WTC11 (cell line): Measurements from ENCODE around the gene GPR83. TPM values are rescaled to one million over a fixed set of nuclear protein-coding genes. Genes with fewer than 3 reads are reported as not detected.

Experiments
- ATAC-seq: fragments of 200-7000 bp; cut with Tn5 transposase; 2 replicates; pipeline ENCODE4 v1.10.0; 2021; ENCODE audit warnings: mild to moderate bottlenecking, moderate library complexity
- CTCF ChIA-PET: fragments of 300-600 bp; sonication (Branson Sonifier 250); formaldehyde crosslinking; loops from one replicate; lab custom pipeline; 2021; ENCODE audit warnings: antibody characterized with exemption; lab: Charles Lee
- POLR2A ChIA-PET: fragments of 350-600 bp; sonication (Branson Sonifier 250); formaldehyde crosslinking; loops from one replicate; lab custom pipeline; 2021; ENCODE audit warnings: antibody characterized with exemption; lab: Charles Lee
- DNase-seq: peaks from one replicate; pipeline ENCODE4 v3.0.0; 2021; ENCODE audit warnings: low spot score
- H3K27ac Mint-ChIP-seq: 2 replicates; pipeline ENCODE4 v1.8.0; 2021; ENCODE audit warnings: mixed read lengths
- H3K27me3 Mint-ChIP-seq: 2 replicates; pipeline ENCODE4 v1.8.0; 2021; ENCODE audit warnings: low read depth, mild to moderate bottlenecking, moderate library complexity, mixed read lengths
- H3K36me3 Mint-ChIP-seq: 2 replicates; pipeline ENCODE4 v1.8.0; 2021; ENCODE audit warnings: mixed read lengths
- H3K4me1 Mint-ChIP-seq: 2 replicates; pipeline ENCODE4 v1.8.0; 2022; ENCODE audit warnings: mixed read lengths
- H3K4me3 Mint-ChIP-seq: 2 replicates; pipeline ENCODE4 v1.8.0; 2021; ENCODE audit warnings: mild to moderate bottlenecking, moderate library complexity, mixed read lengths
- H3K9me3 Mint-ChIP-seq: 2 replicates; pipeline ENCODE4 v1.8.0; 2021; ENCODE audit warnings: mixed read lengths
- KAT7 ChIP-seq: sonication (generic); formaldehyde crosslinking; IDR thresholded peaks from 2 replicates; pipeline ENCODE4 v1.8.1; 2023; ENCODE audit warnings: missing genetic modification reagents, mild to moderate bottlenecking, borderline replicate concordance
- NFYB ChIP-seq: sonication (generic); formaldehyde crosslinking; conservative IDR thresholded peaks from 2 replicates; pipeline ENCODE4 v1.8.0; 2022; ENCODE audit warnings: low read depth, missing genetic modification reagents
- OVOL2 ChIP-seq: fragments of 250-450 bp; sonication (Bioruptor Pico); IDR thresholded peaks from 2 replicates; pipeline ENCODE4 v1.9.0; 2021; ENCODE audit warnings: mild to moderate bottlenecking, borderline replicate concordance
- SOX15 ChIP-seq: fragments of 250-450 bp; sonication (Bioruptor Pico); IDR thresholded peaks from 2 replicates; pipeline ENCODE4 v1.9.0; 2021; ENCODE audit warnings: mild to moderate bottlenecking
- TEAD4 ChIP-seq: sonication (generic); formaldehyde crosslinking; IDR thresholded peaks from 2 replicates; pipeline ENCODE4 v1.8.0; 2022; ENCODE audit warnings: mild to moderate bottlenecking, missing genetic modification reagents
- ZNF416 ChIP-seq: fragments of 250-450 bp; sonication (Bioruptor Pico); IDR thresholded peaks from 2 replicates; pipeline ENCODE4 v1.9.0; 2021; ENCODE audit warnings: mild to moderate bottlenecking, inconsistent platforms
- total RNA-seq: library from RNA; stranded (reverse); gene quantifications from 3 replicates; pipeline ENCODE4 v1.2.3, GENCODE V29; 2021
- TF ChIP-seq, protein P1 (sequence below): sonication (generic); formaldehyde crosslinking; IDR thresholded peaks from 2 replicates; pipeline ENCODE4 v1.8.1; 2022; ENCODE audit warnings: mild to moderate bottlenecking, moderate library complexity, missing genetic modification reagents
- TF ChIP-seq, protein P2 (sequence below): sonication (generic); formaldehyde crosslinking; IDR thresholded peaks from 2 replicates; pipeline ENCODE4 v1.8.1; 2022; ENCODE audit warnings: missing genetic modification reagents, borderline replicate concordance
- TF ChIP-seq, protein P3 (sequence below): fragments of 250-450 bp; sonication (Bioruptor Pico); IDR thresholded peaks from 2 replicates; pipeline ENCODE4 v1.9.0; 2021; ENCODE audit warnings: mild to moderate bottlenecking
- TF ChIP-seq, protein P4 (sequence below): sonication (generic); formaldehyde crosslinking; IDR thresholded peaks from 2 replicates; pipeline ENCODE4 v1.8.0; 2022; ENCODE audit warnings: mild to moderate bottlenecking, missing genetic modification reagents
- TF ChIP-seq, protein P5 (sequence below): sonication (generic); formaldehyde crosslinking; conservative IDR thresholded peaks from 2 replicates; pipeline ENCODE4 v1.8.1; 2022; ENCODE audit warnings: mild to moderate bottlenecking, missing genetic modification reagents
- TF ChIP-seq, protein P6 (sequence below): sonication (generic); formaldehyde crosslinking; IDR thresholded peaks from 2 replicates; pipeline ENCODE4 v1.8.0; 2023; ENCODE audit warnings: missing genetic modification reagents
- TF ChIP-seq, protein P7 (sequence below): sonication (generic); formaldehyde crosslinking; IDR thresholded peaks from 2 replicates; pipeline ENCODE4 v1.8.1; 2023; ENCODE audit warnings: mild to moderate bottlenecking, missing genetic modification reagents, moderate library complexity
- TF ChIP-seq, protein P8 (sequence below): sonication (generic); formaldehyde crosslinking; IDR thresholded peaks from 2 replicates; pipeline ENCODE4 v1.8.0; 2022; ENCODE audit warnings: missing genetic modification reagents

GPR83 gene
- total RNA-seq, 1 experiment from 2014 or later, result 0.42 TPM

DNA sequence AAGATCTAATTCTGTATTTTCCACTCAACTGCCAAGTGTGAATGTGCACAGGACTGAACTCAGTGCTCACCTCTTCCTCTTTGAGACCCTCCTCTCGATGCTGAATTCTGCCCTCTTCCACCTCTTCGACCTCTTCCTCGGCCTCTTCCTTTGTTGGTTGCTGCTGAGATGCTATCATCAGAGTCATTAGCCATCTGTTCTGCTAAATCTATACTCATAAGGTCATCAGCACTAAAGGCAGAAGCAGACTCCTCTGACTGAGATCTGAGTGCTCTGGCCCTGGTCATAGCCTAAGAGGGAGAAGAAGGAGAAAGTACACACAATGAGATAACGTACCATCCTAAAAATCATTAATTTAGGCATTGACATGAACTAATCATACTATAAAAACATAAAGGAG lies 45.9 kb upstream of the GPR83 start:
- Mint-ChIP-seq H3K27ac (no peak overlapping the region), H3K4me1 (no peaks in the 10 kb centered on the region), H3K27me3 (no peaks in the 10 kb centered on the region), H3K36me3 (peaks cover 19% of the 10 kb centered on the region), H3K4me3 (no peak overlapping the region), H3K9me3 (no peaks in the 10 kb centered on the region)
- TF ChIP-seq, protein P1, sequence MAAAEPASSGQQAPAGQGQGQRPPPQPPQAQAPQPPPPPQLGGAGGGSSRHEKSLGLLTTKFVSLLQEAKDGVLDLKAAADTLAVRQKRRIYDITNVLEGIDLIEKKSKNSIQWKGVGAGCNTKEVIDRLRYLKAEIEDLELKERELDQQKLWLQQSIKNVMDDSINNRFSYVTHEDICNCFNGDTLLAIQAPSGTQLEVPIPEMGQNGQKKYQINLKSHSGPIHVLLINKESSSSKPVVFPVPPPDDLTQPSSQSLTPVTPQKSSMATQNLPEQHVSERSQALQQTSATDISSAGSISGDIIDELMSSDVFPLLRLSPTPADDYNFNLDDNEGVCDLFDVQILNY (CRISPR knock-in tag), result no peak
- TF ChIP-seq, protein P2, sequence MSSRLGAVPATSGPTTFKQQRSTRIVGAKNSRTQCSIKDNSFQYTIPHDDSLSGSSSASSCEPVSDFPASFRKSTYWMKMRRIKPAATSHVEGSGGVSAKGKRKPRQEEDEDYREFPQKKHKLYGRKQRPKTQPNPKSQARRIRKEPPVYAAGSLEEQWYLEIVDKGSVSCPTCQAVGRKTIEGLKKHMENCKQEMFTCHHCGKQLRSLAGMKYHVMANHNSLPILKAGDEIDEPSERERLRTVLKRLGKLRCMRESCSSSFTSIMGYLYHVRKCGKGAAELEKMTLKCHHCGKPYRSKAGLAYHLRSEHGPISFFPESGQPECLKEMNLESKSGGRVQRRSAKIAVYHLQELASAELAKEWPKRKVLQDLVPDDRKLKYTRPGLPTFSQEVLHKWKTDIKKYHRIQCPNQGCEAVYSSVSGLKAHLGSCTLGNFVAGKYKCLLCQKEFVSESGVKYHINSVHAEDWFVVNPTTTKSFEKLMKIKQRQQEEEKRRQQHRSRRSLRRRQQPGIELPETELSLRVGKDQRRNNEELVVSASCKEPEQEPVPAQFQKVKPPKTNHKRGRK (CRISPR knock-in tag), result no peak
- TF ChIP-seq, protein P3, sequence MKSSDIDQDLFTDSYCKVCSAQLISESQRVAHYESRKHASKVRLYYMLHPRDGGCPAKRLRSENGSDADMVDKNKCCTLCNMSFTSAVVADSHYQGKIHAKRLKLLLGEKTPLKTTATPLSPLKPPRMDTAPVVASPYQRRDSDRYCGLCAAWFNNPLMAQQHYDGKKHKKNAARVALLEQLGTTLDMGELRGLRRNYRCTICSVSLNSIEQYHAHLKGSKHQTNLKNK (CRISPR knock-in tag), result no peak
- TF ChIP-seq, protein P4, sequence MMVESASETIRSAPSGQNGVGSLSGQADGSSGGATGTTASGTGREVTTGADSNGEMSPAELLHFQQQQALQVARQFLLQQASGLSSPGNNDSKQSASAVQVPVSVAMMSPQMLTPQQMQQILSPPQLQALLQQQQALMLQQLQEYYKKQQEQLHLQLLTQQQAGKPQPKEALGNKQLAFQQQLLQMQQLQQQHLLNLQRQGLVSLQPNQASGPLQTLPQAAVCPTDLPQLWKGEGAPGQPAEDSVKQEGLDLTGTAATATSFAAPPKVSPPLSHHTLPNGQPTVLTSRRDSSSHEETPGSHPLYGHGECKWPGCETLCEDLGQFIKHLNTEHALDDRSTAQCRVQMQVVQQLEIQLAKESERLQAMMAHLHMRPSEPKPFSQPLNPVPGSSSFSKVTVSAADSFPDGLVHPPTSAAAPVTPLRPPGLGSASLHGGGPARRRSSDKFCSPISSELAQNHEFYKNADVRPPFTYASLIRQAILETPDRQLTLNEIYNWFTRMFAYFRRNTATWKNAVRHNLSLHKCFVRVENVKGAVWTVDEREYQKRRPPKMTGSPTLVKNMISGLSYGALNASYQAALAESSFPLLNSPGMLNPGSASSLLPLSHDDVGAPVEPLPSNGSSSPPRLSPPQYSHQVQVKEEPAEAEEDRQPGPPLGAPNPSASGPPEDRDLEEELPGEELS (CRISPR knock-in tag), result no peak
- no peak for TF ChIP-seq SOX15 (CRISPR knock-in tag)
- TF ChIP-seq NFYB (CRISPR knock-in tag), result no peak
- no peak for TF ChIP-seq KAT7 (CRISPR knock-in tag)
- TF ChIP-seq, protein P5, sequence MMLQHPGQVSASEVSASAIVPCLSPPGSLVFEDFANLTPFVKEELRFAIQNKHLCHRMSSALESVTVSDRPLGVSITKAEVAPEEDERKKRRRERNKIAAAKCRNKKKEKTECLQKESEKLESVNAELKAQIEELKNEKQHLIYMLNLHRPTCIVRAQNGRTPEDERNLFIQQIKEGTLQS (CRISPR knock-in tag), result no peak
- TF ChIP-seq, protein P6, sequence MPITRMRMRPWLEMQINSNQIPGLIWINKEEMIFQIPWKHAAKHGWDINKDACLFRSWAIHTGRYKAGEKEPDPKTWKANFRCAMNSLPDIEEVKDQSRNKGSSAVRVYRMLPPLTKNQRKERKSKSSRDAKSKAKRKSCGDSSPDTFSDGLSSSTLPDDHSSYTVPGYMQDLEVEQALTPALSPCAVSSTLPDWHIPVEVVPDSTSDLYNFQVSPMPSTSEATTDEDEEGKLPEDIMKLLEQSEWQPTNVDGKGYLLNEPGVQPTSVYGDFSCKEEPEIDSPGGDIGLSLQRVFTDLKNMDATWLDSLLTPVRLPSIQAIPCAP (CRISPR knock-in tag), result no peak
- ATAC-seq (no peak), DNase-seq (no peak)
- ChIA-PET POLR2A (no interaction called here), CTCF (no interaction called here)

DNA sequence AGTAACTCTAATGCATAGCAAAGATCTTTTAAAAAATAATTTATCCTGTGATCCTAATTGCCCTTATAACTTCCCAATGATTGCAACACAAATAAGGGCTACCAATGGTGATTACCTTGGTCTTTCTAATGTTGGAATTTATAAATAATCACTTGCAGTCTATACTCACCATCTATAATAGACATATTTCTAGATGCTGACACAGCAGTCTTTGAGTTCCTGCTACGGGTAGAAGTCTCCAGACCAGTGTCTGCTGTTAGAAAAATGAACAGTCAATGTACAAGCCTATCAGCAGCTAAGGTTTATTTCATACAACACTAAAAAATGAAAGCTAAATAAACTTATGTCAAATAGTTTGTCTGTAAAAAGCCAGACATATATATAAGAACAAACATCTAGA lies 44.4 kb upstream of the GPR83 start:
- DNase-seq (no peak), ATAC-seq (no peak)
- H3K27ac Mint-ChIP-seq, result no peak overlapping the region
- no peaks in the 10 kb centered on the region for H3K27me3 Mint-ChIP-seq
- ChIA-PET CTCF (interaction anchor here (1.0 kb wide), 1 partner anchor 28 kb away, joined by 3 read pairs; no protein-coding TSS in a partner anchor), POLR2A (no interaction called here)
- TF ChIP-seq, protein P4 (CRISPR knock-in tag), result no peak
- no peaks in the 10 kb centered on the region for H3K9me3 Mint-ChIP-seq
- H3K4me1 Mint-ChIP-seq, result peaks cover 6% of the 10 kb centered on the region; the same call in 1 of the 2 replicates
- H3K36me3 Mint-ChIP-seq, result peaks cover 19% of the 10 kb centered on the region
- no peak overlapping the region for H3K4me3 Mint-ChIP-seq

DNA sequence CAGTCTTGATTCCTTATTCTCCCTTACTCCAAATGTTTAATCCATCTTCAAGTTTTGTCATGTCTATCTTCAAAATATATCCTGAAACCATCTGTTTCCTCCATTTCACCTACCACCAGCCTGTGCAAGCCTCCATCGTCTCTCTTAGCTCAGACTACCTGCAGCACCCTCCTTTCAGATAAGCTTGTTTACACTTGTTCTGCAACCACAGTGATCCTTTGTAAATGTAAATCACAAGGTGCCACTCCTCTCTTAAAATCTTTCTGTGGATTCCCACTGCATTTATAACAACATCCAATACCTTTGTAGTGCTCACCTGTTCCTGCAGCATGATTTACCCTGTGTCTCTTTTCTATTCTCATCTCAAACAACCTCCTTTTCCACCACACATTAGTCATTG lies 31.8 kb upstream of the GPR83 start:
- no peaks in the 10 kb centered on the region for H3K27me3 Mint-ChIP-seq
- ChIA-PET POLR2A (no interaction called here), CTCF (interaction anchor here (1.0 to 1.5 kb wide), 2 partner anchors 15 to 538 kb away, joined by 4 read pairs; no protein-coding TSS in a partner anchor)
- H3K9me3 Mint-ChIP-seq, result 0 out of 2 replicates have a peak, but pooled peaks cover 4% of the 10 kb centered on the region
- DNase-seq (no peak), ATAC-seq (peak; percentile 82)
- peaks cover 25% of the 10 kb centered on the region for H3K4me1 Mint-ChIP-seq
- H3K4me3 Mint-ChIP-seq, result no peak overlapping the region
- H3K27ac Mint-ChIP-seq, result peak overlapping the region; percentile 81
- H3K36me3 Mint-ChIP-seq, result peaks cover 30% of the 10 kb centered on the region
- TF ChIP-seq, protein P2 (CRISPR knock-in tag), result no peak
- TF ChIP-seq, protein P7, sequence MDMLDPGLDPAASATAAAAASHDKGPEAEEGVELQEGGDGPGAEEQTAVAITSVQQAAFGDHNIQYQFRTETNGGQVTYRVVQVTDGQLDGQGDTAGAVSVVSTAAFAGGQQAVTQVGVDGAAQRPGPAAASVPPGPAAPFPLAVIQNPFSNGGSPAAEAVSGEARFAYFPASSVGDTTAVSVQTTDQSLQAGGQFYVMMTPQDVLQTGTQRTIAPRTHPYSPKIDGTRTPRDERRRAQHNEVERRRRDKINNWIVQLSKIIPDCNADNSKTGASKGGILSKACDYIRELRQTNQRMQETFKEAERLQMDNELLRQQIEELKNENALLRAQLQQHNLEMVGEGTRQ (CRISPR knock-in tag), result no peak
- no peak for TF ChIP-seq ZNF416 (CRISPR knock-in tag)
- TF ChIP-seq TEAD4, result no peak
- TF ChIP-seq, protein P8, sequence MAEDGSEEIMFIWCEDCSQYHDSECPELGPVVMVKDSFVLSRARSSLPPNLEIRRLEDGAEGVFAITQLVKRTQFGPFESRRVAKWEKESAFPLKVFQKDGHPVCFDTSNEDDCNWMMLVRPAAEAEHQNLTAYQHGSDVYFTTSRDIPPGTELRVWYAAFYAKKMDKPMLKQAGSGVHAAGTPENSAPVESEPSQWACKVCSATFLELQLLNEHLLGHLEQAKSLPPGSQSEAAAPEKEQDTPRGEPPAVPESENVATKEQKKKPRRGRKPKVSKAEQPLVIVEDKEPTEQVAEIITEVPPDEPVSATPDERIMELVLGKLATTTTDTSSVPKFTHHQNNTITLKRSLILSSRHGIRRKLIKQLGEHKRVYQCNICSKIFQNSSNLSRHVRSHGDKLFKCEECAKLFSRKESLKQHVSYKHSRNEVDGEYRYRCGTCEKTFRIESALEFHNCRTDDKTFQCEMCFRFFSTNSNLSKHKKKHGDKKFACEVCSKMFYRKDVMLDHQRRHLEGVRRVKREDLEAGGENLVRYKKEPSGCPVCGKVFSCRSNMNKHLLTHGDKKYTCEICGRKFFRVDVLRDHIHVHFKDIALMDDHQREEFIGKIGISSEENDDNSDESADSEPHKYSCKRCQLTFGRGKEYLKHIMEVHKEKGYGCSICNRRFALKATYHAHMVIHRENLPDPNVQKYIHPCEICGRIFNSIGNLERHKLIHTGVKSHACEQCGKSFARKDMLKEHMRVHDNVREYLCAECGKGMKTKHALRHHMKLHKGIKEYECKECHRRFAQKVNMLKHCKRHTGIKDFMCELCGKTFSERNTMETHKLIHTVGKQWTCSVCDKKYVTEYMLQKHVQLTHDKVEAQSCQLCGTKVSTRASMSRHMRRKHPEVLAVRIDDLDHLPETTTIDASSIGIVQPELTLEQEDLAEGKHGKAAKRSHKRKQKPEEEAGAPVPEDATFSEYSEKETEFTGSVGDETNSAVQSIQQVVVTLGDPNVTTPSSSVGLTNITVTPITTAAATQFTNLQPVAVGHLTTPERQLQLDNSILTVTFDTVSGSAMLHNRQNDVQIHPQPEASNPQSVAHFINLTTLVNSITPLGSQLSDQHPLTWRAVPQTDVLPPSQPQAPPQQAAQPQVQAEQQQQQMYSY, result no peak
- no peak for TF ChIP-seq OVOL2 (CRISPR knock-in tag)
